ENCODE results near the gene WDFY4. TPM values are rescaled to one million over a fixed set of nuclear protein-coding genes. Genes with fewer than 3 reads are reported as not detected.

Gene WDFY4
- total RNA-seq, 2 experiments from 2014 or later, result 0.90 to 1.1 TPM

GRCh38 chr10:48655411-48656240 lies 29.0 kb upstream of the WDFY4 start:
- no peak overlapping the region for H3K27ac Mint-ChIP-seq
- no peaks in the 10 kb centered on the region for H3K36me3 Mint-ChIP-seq (ENCODE audit: low read depth)
- ChIA-PET CTCF (interaction anchor here (0.7 to 4.6 kb wide), 76 partner anchors 8 to 886 kb away, joined by 3 to 97 read pairs (median 4); partner anchors contain the start of genes ARHGAP22 and ERCC6), POLR2A (interaction anchor here (0.9 kb wide), 1 partner anchor 48 kb away, joined by 3 read pairs; no protein-coding TSS in a partner anchor)
- DNase-seq (no peak), ATAC-seq (no peak)
- no peaks in the 10 kb centered on the region for H3K9me3 Mint-ChIP-seq
- TF ChIP-seq, protein P1, sequence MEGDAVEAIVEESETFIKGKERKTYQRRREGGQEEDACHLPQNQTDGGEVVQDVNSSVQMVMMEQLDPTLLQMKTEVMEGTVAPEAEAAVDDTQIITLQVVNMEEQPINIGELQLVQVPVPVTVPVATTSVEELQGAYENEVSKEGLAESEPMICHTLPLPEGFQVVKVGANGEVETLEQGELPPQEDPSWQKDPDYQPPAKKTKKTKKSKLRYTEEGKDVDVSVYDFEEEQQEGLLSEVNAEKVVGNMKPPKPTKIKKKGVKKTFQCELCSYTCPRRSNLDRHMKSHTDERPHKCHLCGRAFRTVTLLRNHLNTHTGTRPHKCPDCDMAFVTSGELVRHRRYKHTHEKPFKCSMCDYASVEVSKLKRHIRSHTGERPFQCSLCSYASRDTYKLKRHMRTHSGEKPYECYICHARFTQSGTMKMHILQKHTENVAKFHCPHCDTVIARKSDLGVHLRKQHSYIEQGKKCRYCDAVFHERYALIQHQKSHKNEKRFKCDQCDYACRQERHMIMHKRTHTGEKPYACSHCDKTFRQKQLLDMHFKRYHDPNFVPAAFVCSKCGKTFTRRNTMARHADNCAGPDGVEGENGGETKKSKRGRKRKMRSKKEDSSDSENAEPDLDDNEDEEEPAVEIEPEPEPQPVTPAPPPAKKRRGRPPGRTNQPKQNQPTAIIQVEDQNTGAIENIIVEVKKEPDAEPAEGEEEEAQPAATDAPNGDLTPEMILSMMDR (IDR thresholded peaks at IDR 0.05), result no peak
- intact Hi-C loops (cut with micrococcal nuclease), result loop anchor here (2.0 to 10.0 kb wide), 3 partner anchors 103 to 859 kb away; no protein-coding TSS in a partner anchor
- H3K4me1 Mint-ChIP-seq (ENCODE audit: low read depth), result peaks cover 7% of the 10 kb centered on the region
- H3K27me3 Mint-ChIP-seq, result peaks cover 19% of the 10 kb centered on the region
- H3K4me3 Mint-ChIP-seq, result no peak overlapping the region

- Mint-ChIP-seq H3K27ac (no peak overlapping the region), H3K4me3 (peak overlapping the region; percentile 63), H3K36me3 (ENCODE audit: low read depth) (no peaks in the 10 kb centered on the region), H3K9me3 (no peaks in the 10 kb centered on the region), H3K4me1 (ENCODE audit: low read depth) (peaks cover 7% of the 10 kb centered on the region), H3K27me3 (peaks cover 18% of the 10 kb centered on the region)
- DNase-seq (peak; percentile 92), ATAC-seq (peak; percentile 96)
- TF ChIP-seq, protein P1 (IDR thresholded peaks at IDR 0.05), result peak; percentile 99
- intact Hi-C loops (cut with micrococcal nuclease), result loop anchor here (2.0 to 10.0 kb wide), 3 partner anchors 104 to 858 kb away; no protein-coding TSS in a partner anchor
- ChIA-PET POLR2A (interaction anchor here (0.9 kb wide), 1 partner anchor 49 kb away, joined by 3 read pairs; no protein-coding TSS in a partner anchor), CTCF (interaction anchor here (0.6 to 4.6 kb wide), 106 partner anchors 8 to 886 kb away, joined by 3 to 97 read pairs (median 4); partner anchors contain the start of genes ARHGAP22 and ERCC6)
Measured at GRCh38 chr10:48656241-48656913, 28.3 kb upstream of the WDFY4 start.

DNA sequence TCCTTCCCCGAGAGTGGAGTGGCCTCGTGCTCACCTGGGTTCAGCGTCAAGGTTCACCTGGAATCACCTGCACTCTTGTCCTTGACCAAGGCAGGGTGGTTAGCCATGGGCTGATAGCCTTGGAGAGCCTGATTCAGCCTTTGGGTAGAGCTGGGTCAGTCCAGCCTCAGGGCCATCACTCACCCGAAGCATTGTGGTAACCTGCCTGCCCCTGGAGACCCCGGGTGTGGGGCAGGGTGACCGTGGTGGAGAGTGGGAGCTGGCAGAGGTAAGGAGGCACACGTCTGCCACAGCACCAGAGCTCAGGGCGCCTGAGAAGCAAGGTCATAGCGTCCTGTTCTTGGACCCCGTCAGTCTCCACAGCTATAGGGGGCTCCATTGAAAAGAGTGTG lies 27.8 kb upstream of the WDFY4 start:
- ChIA-PET POLR2A (no interaction called here), CTCF (interaction anchor here (0.6 to 4.6 kb wide), 91 partner anchors 8 to 885 kb away, joined by 3 to 97 read pairs (median 4); partner anchors contain the start of gene ARHGAP22)
- H3K27ac Mint-ChIP-seq, result no peak overlapping the region
- ATAC-seq (no peak), DNase-seq (no peak)
- intact Hi-C loops (cut with micrococcal nuclease), result loop anchor here (2.0 to 10.0 kb wide), 3 partner anchors 104 to 858 kb away; no protein-coding TSS in a partner anchor
- H3K4me3 Mint-ChIP-seq, result peak overlapping the region; percentile 63
- H3K36me3 Mint-ChIP-seq (ENCODE audit: low read depth), result no peaks in the 10 kb centered on the region
- H3K27me3 Mint-ChIP-seq, result peaks cover 15% of the 10 kb centered on the region
- TF ChIP-seq, protein P1 (IDR thresholded peaks at IDR 0.05), result no peak
- peaks cover 7% of the 10 kb centered on the region for H3K4me1 Mint-ChIP-seq (ENCODE audit: low read depth)
- H3K9me3 Mint-ChIP-seq, result no peaks in the 10 kb centered on the region

DNA sequence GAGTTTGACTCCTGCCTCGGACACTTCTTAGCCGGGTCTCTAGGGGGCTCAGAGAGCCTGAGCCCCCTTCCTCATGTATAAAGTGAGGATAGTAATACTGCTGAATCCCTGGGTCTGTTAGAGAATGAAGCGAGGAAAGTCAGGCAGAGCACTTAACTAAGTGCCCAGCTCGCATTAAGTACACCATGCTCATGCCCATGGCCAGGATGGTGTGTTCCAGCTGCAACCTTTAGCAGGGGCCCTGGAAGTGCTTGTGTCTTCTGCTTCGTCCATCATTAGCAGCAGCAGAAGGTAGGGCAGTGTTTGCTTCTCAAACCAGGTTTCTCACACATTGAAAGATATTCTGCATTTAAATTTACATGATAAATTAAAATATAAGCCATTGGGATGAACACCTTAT lies 27.3 kb upstream of the WDFY4 start:
- ATAC-seq (no peak), DNase-seq (no peak)
- Mint-ChIP-seq H3K27ac (no peak overlapping the region), H3K9me3 (no peaks in the 10 kb centered on the region), H3K4me3 (no peak overlapping the region), H3K27me3 (peaks cover 15% of the 10 kb centered on the region), H3K36me3 (ENCODE audit: low read depth) (no peaks in the 10 kb centered on the region), H3K4me1 (ENCODE audit: low read depth) (peaks cover 7% of the 10 kb centered on the region)
- intact Hi-C loops (cut with micrococcal nuclease), result loop anchor here (2.0 to 10.0 kb wide), 3 partner anchors 105 to 857 kb away; no protein-coding TSS in a partner anchor
- CTCF ChIA-PET, result interaction anchor here (0.8 to 4.6 kb wide), 28 partner anchors 18 to 854 kb away, joined by 3 to 97 read pairs (median 5); partner anchors contain the start of gene ARHGAP22
- TF ChIP-seq, protein P1 (IDR thresholded peaks at IDR 0.05), result no peak
- POLR2A ChIA-PET, result no interaction called here

All from activated CD8-positive, alpha-beta T cell treated with anti-CD3 and anti-CD28 coated beads for 36 hours (primary cell).